Islet precursor cell (in vitro differentiated cells): ENCODE measurements around the gene FILIP1.

Experiments
- DNase-seq: peaks from one replicate; pipeline ENCODE4 v3.0.0-alpha.2; 2018

Gene FILIP1

GRCh38 chr6:75377386-75377785, 116.2 kb downstream of the FILIP1 start:
- no peak for DNase-seq

- peak; percentile 78 for DNase-seq
These were observed 117.1 kb downstream of the FILIP1 start for GRCh38 chr6:75376347-75377024.

GRCh38 chr6:75374961-75375400, 118.6 kb downstream of the FILIP1 start:
- DNase-seq = no peak

GRCh38 chr6:75372884-75373283, 120.7 kb downstream of the FILIP1 start:
- DNase-seq = no peak

- DNase-seq = no peak
These were observed 123.6 kb downstream of the FILIP1 start for GRCh38 chr6:75370011-75370410.

- DNase-seq = no peak
These were observed 124.7 kb downstream of the FILIP1 start for GRCh38 chr6:75368864-75369402.

GRCh38 chr6:75368151-75368779, 125.3 kb downstream of the FILIP1 start:
- DNase-seq = peak; percentile 83

- DNase-seq = no peak
These were observed 130.3 kb downstream of the FILIP1 start for GRCh38 chr6:75363304-75363703.

GRCh38 chr6:75353644-75354043, 140.0 kb downstream of the FILIP1 start:
- DNase-seq = no peak

- DNase-seq = no peak
These were observed 142.0 kb downstream of the FILIP1 start for GRCh38 chr6:75351570-75351969.

GRCh38 chr6:75350808-75351207, 142.8 kb downstream of the FILIP1 start:
- no peak for DNase-seq

GRCh38 chr6:75350156-75350555, 143.4 kb downstream of the FILIP1 start:
- DNase-seq = no peak

GRCh38 chr6:75349262-75349984, 144.2 kb downstream of the FILIP1 start:
- DNase-seq = peak; percentile 85

- no peak for DNase-seq
These were observed 144.7 kb downstream of the FILIP1 start for GRCh38 chr6:75348882-75349261.

GRCh38 chr6:75347898-75348610, 145.5 kb downstream of the FILIP1 start:
- DNase-seq = no peak

GRCh38 chr6:75345413-75345812, 148.2 kb downstream of the FILIP1 start:
- DNase-seq = no peak

- no peak for DNase-seq
These were observed 149.1 kb downstream of the FILIP1 start for GRCh38 chr6:75344455-75344854.

- no peak for DNase-seq
These were observed 149.6 kb downstream of the FILIP1 start for GRCh38 chr6:75344021-75344420.

- DNase-seq = no peak
These were observed 155.6 kb downstream of the FILIP1 start for GRCh38 chr6:75337835-75338580.

GRCh38 chr6:75334266-75335040, 159.1 kb downstream of the FILIP1 start:
- DNase-seq = peak; percentile 84

- DNase-seq = no peak
These were observed 159.9 kb downstream of the FILIP1 start for GRCh38 chr6:75333676-75334200.
